Neutrophil (primary cell): ENCODE data around the gene FBXO24.

Experiments
- H3K27ac ChIP-seq: fragments of 200-600 bp; sonication (generic); 2 replicates; pipeline ENCODE4 v1.5.1; 2016; ENCODE audit warnings: mild to moderate bottlenecking, moderate library complexity
- H3K27me3 ChIP-seq: fragments of 200-600 bp; sonication (generic); 2 replicates; pipeline ENCODE4 v1.6.0; 2016; ENCODE audit warnings: mild to moderate bottlenecking
- H3K36me3 ChIP-seq: fragments of 200-600 bp; sonication (generic); 2 replicates; pipeline ENCODE4 v1.5.1; 2017
- H3K4me1 ChIP-seq, 2 experiments: fragments of 200-600 bp in 1 of 2; sonication (generic) in 1 of 2; 1 replicate in 1 of 2; 2 replicates in 1 of 2; pipeline versions ENCODE4 v1.5.1 to v1.6.1; 2013 to 2016; ENCODE audit warnings: low read depth in 1 of 2, low read length in 1 of 2, mild to moderate bottlenecking in 1 of 2, moderate library complexity in 1 of 2; ENCODE audit not compliant: control insufficient read depth in 1 of 2, insufficient read depth in 1 of 2
- H3K4me3 ChIP-seq, 2 experiments: fragments of 200-600 bp in 1 of 2; sonication (generic) in 1 of 2; 1 replicate in 1 of 2; 2 replicates in 1 of 2; pipeline ENCODE4 v1.5.1; 2013 to 2016; ENCODE audit warnings: low read depth in 1 of 2, low read length in 1 of 2, mild to moderate bottlenecking in 1 of 2, moderate library complexity in 1 of 2
- H3K9me3 ChIP-seq: fragments of 200-600 bp; sonication (generic); 2 replicates; pipeline ENCODE4 v1.5.1; 2016
- TF ChIP-seq, protein P1 (sequence below): fragments of 200-600 bp; sonication (generic); IDR thresholded peaks from 2 replicates; pipeline ENCODE4 v1.5.1; 2016; ENCODE audit warnings: antibody characterized with exemption

Gene FBXO24

DNA sequence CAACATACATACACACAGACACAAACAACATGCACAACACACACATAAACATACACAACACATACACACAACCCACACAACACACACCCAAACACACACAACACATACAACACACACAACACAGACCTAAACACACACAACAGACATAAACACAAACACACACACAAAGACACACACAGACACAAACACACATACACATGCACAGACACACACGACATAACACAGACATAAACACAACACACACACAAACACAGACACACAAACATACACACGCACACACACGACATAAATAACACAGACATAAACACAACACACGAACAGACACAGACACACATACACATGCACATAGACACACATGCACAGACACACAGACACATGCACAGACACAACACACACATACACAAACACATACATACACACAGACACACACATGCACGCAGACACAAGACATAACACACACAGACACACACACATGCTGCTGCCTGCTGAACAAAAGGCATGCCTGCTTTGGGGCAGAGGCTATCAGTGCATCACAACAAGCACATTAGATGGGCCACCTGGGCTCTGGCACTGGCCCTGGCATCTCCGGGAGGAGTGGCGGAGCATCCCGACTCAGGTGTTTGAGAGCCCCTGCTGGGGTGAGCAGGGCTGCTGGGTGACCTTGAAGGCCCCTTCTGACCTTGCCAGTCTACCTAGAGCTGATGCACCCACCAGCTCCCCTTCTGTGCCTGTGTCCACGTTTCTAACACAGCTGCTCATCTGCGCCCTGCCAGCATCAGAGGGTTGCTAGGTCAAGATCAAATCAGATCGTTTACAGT is 5.5 kb upstream of the FBXO24 start:
- peak overlapping the region; percentile 15 for H3K27ac ChIP-seq
- peaks cover 21 to 38% of the 10 kb centered on the region in 2 experiments for H3K4me1 ChIP-seq
- TF ChIP-seq, protein P1, sequence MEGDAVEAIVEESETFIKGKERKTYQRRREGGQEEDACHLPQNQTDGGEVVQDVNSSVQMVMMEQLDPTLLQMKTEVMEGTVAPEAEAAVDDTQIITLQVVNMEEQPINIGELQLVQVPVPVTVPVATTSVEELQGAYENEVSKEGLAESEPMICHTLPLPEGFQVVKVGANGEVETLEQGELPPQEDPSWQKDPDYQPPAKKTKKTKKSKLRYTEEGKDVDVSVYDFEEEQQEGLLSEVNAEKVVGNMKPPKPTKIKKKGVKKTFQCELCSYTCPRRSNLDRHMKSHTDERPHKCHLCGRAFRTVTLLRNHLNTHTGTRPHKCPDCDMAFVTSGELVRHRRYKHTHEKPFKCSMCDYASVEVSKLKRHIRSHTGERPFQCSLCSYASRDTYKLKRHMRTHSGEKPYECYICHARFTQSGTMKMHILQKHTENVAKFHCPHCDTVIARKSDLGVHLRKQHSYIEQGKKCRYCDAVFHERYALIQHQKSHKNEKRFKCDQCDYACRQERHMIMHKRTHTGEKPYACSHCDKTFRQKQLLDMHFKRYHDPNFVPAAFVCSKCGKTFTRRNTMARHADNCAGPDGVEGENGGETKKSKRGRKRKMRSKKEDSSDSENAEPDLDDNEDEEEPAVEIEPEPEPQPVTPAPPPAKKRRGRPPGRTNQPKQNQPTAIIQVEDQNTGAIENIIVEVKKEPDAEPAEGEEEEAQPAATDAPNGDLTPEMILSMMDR = no peak
- peaks cover 69% of the 10 kb centered on the region for H3K36me3 ChIP-seq
- no peaks in the 10 kb centered on the region for H3K27me3 ChIP-seq
- no peaks in the 10 kb centered on the region for H3K9me3 ChIP-seq
- no peak overlapping the region for H3K4me3 ChIP-seq

DNA sequence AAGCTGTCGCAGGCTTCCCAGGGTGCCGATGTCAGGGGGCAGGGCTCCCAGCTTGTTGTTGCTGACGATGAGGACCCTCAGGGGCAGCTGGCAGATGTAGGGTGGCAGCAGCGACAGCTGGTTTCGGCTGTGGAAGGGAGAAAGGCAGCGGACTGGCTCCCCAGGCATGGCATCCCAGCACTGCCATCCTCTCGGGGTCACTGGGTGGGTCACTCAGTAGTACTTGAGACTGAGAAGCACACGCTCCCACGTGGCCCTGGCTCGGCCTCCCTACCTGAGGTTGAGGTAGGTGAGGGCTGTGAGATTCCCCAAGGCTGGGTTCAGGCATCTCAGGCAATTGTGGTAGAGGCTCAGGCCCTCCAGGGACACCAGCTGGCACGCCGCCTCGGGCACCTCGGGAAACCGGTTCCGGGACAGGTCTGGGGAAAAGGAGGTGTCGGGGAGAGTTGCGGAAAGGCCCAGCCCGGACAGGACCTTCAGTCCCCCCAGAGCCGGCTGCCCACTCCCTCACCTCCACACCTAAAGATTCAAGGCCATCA is 4.0 kb upstream of the FBXO24 start:
- H3K27ac ChIP-seq = peak overlapping the region; percentile 95
- no peaks in the 10 kb centered on the region for H3K9me3 ChIP-seq
- H3K4me1 ChIP-seq = peaks cover 26 to 45% of the 10 kb centered on the region in 2 experiments
- peak overlapping the region; percentile 85 to 87 for H3K4me3 ChIP-seq
- peaks cover 55% of the 10 kb centered on the region for H3K36me3 ChIP-seq
- no peaks in the 10 kb centered on the region for H3K27me3 ChIP-seq
- TF ChIP-seq, protein P1 = no peak

DNA sequence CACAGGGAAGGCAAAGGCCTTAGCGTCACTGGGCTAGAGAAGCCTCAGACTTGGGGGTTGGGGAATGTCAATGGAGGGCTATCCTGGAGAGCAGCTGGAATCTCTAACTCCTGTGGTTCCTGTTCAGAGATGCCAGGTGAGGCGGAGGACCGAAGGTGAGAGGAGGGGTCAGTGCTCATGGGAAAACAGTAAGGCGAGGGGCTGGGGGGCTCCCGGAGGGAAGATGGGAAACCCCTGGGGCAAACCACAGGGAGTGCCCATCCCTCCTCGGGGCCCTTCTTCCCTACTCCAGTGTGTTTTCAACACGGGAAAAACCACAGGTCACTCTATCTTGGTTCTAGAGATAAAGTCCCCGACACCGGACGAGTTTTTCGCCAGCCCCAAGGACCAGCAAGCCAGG is 3.5 kb upstream of the FBXO24 start:
- TF ChIP-seq, protein P1 = no peak
- peak overlapping the region; percentile 85 to 87 for H3K4me3 ChIP-seq
- H3K9me3 ChIP-seq = no peaks in the 10 kb centered on the region
- no peaks in the 10 kb centered on the region for H3K27me3 ChIP-seq
- H3K4me1 ChIP-seq = peaks cover 30 to 50% of the 10 kb centered on the region in 2 experiments
- peaks cover 50% of the 10 kb centered on the region for H3K36me3 ChIP-seq
- peak overlapping the region; percentile 95 for H3K27ac ChIP-seq

DNA sequence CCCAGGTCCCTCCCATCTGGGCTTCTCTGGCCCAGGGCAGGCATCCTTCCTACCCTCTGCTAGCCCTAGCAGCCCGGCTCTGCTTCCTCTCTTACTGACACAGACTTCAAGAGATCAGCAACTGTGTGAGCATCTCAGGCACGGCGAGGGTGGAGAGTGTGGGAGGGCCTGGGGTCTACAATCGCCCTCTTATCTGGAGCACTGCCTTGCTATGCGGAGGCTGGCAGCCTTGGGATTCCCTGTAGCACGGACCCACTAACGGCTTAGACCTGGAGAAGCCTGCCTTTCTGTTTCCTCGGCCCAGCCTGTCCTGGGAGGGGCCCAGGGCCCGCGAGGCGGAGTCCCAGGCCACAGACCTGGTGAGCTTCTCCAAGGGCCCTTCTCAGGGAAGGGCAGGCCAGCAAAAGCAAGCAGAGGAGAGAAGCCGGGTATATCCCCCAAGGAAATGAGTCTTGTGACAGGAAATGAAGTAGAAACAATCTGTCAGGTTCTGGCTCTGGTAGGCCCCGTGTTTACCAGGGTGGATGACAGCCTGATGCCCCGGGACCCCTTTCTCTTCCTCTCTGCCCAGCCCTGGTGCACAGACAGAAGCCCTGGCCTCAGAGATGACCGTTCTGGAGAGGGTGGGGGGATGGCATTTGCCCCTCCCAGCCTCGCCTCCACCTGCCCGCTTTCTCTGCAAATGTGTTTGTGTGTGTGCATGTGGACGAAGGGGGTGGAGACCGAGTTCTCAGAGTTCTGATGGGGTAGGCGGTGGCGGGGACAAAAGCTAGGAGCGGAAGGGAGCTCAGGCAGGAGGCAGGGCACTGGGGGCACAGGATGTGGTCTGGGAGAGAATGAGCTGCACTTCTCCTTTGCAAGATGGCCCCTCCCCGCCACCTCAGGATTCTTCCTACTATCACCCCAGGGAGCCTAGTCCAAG is 2.7 kb upstream of the FBXO24 start:
- Histone ChIP-seq H3K4me1 (peaks cover 30 to 50% of the 10 kb centered on the region in 2 experiments), H3K27ac (peak overlapping the region; percentile 95), H3K4me3 (peak overlapping the region; percentile 85 to 87), H3K9me3 (no peaks in the 10 kb centered on the region), H3K36me3 (peaks cover 42% of the 10 kb centered on the region), H3K27me3 (no peaks in the 10 kb centered on the region)
- TF ChIP-seq, protein P1 = no peak

DNA sequence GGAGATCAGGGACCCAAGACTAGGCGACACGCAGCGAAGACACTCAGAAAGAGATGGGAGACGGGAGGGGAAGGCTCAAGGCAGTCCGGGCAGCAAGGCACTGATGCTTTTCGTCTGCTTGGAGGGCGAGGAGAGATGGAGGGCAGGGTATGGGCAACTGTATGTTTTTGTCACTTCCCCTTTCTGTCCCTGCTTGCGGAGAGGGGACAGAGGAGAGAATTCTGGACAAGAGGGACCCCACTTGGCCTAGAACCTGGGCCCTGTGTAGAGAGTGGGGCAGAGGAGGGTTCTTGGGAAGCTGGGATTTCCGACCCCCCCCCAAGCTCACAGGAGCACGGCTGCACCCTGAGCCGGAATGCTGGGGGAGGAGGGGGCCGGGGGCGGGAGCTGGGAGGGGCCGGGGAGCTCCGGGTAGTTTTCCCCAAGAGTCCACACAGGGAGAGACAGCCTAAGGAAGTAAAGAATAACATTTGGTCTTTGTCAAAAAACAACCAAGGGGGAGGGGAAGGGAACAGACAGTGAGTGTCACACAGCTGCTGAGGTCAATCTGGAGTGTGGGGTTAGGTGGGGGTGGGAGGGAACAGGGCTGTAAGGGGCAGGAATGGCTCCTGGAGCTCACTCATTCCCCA is 2.0 kb upstream of the FBXO24 start:
- H3K9me3 ChIP-seq = no peaks in the 10 kb centered on the region
- H3K36me3 ChIP-seq = peaks cover 35% of the 10 kb centered on the region
- TF ChIP-seq, protein P1 = no peak
- peaks cover 30 to 50% of the 10 kb centered on the region in 2 experiments for H3K4me1 ChIP-seq
- H3K27ac ChIP-seq = peak overlapping the region; percentile 95
- H3K27me3 ChIP-seq = peaks cover 2% of the 10 kb centered on the region
- H3K4me3 ChIP-seq = peak overlapping the region; percentile 85 to 87
